HepG2 (cell line): ENCODE data around the gene INTS7. TPM values are rescaled to one million over a fixed set of nuclear protein-coding genes. Genes with fewer than 3 reads are reported as not detected.
A peak's percentile ranks its signal among the peaks of the same experiment; 100 is the strongest.

Source experiments
- FOSL2 ChIP-seq: sonication (generic); formaldehyde crosslinking; IDR thresholded peaks from 2 replicates; pipeline ENCODE4 v1.4.0; 2020; ENCODE audit warnings: missing genetic modification reagents
- FOXA3 ChIP-seq: IDR thresholded peaks from 2 replicates; pipeline ENCODE4 v1.6.1; 2016; ENCODE audit warnings: missing genetic modification reagents, missing compliant biosample characterization
- IRF2 ChIP-seq: IDR thresholded peaks from 2 replicates; pipeline ENCODE4 v1.6.1; 2018; ENCODE audit warnings: missing genetic modification reagents, missing compliant biosample characterization
- JUNB ChIP-seq: sonication (generic); formaldehyde crosslinking; IDR thresholded peaks from 2 replicates; pipeline ENCODE4 v1.8.0; 2022; ENCODE audit warnings: missing genetic modification reagents, mild to moderate bottlenecking, borderline replicate concordance
- KLF16 ChIP-seq, 2 experiments: sonication (generic) in 1 of 2; formaldehyde crosslinking in 1 of 2; IDR thresholded peaks; 2 replicates each; pipeline versions ENCODE4 v1.6.1 to v1.8.0; 2016 to 2023; ENCODE audit warnings: missing genetic modification reagents in 2 of 2, missing compliant biosample characterization in 1 of 2
- MAF1 ChIP-seq: sonication (generic); formaldehyde crosslinking; IDR thresholded peaks from 2 replicates; pipeline ENCODE4 v1.5.0; 2020; ENCODE audit warnings: missing genetic modification reagents, borderline replicate concordance
- SP4 ChIP-seq: sonication (generic); formaldehyde crosslinking; IDR thresholded peaks from 2 replicates; pipeline ENCODE4 v1.8.1; 2023; ENCODE audit warnings: mild to moderate bottlenecking, missing genetic modification reagents
- XBP1 ChIP-seq: sonication (generic); formaldehyde crosslinking; IDR thresholded peaks from 2 replicates; pipeline ENCODE4 v1.5.0; 2020; ENCODE audit warnings: missing genetic modification reagents
- ZNF251 ChIP-seq: sonication (generic); formaldehyde crosslinking; IDR thresholded peaks from 2 replicates; pipeline ENCODE4 v1.9.0; 2021; ENCODE audit warnings: mild to moderate bottlenecking, missing genetic modification reagents
- ZNF326 ChIP-seq: sonication (generic); formaldehyde crosslinking; IDR thresholded peaks from 2 replicates; pipeline ENCODE4 v1.4.0; 2020; ENCODE audit warnings: missing genetic modification reagents, borderline replicate concordance
- polyA plus RNA-seq, 8 experiments: library from polyadenylated mRNA; depleted of rRNA in 3 of 8; stranded (reverse) in 7 of 8; unstranded in 1 of 8; fragments of >200 nt; fragmentation: Illumina TruSeq in 4 of 8; extraction: Trizol in 4 of 8; gene quantifications; 2 replicates each; pipeline versions ENCODE4 v1.2.1 to v1.2.3, GENCODE V29; 2011 to 2016; ENCODE audit warnings: low read depth in 4 of 8, missing spikeins in 1 of 8, mixed read lengths in 1 of 8; ENCODE audit not compliant: insufficient read depth in 1 of 8
- total RNA-seq, 5 experiments: library from RNA; depleted of rRNA; stranded (reverse); fragments of >200 nt; fragmentation: Illumina TruSeq; extraction: Trizol; gene quantifications; 2 replicates each; pipeline ENCODE4 v1.2.3, GENCODE V29; 2016; ENCODE audit warnings: low read depth in 1 of 5
- TF ChIP-seq, protein P1 (sequence below): sonication (generic); formaldehyde crosslinking; IDR thresholded peaks from 2 replicates; pipeline ENCODE4 v1.4.0; 2020; ENCODE audit warnings: missing genetic modification reagents
- TF ChIP-seq, protein P2 (sequence below): sonication (generic); formaldehyde crosslinking; IDR thresholded peaks from 2 replicates; pipeline ENCODE4 v1.8.0; 2022; ENCODE audit warnings: missing genetic modification reagents, mild to moderate bottlenecking, borderline replicate concordance
- TF ChIP-seq, protein P3 (sequence below), 2 experiments: fragments of 450-650 bp in 1 of 2; sonication (generic) in 1 of 2; formaldehyde crosslinking; IDR thresholded peaks; 2 replicates each; pipeline versions ENCODE4 v1.5.0 to v1.8.0; 2020 to 2022; ENCODE audit warnings: mild to moderate bottlenecking in 1 of 2, missing genetic modification reagents in 1 of 2
- TF ChIP-seq, protein P4 (sequence below): sonication (generic); formaldehyde crosslinking; IDR thresholded peaks from 2 replicates; pipeline ENCODE4 v1.5.0; 2020; ENCODE audit warnings: missing genetic modification reagents, mild to moderate bottlenecking, borderline replicate concordance
- TF ChIP-seq, protein P5 (sequence below): sonication (generic); formaldehyde crosslinking; IDR thresholded peaks from 2 replicates; pipeline ENCODE4 v1.4.0; 2020; ENCODE audit warnings: missing genetic modification reagents
- TF ChIP-seq, protein P6 (sequence below): sonication (generic); formaldehyde crosslinking; IDR thresholded peaks from 2 replicates; pipeline ENCODE4 v1.5.1; 2020; ENCODE audit warnings: mild to moderate bottlenecking, missing genetic modification reagents, borderline replicate concordance

The INTS7 gene
- total and polyA plus RNA-seq, 2 of the 13 experiments (the other 11 are each of a cell fraction or from before 2014, with no cell fraction given), result 18.3 to 22.4 TPM

DNA sequence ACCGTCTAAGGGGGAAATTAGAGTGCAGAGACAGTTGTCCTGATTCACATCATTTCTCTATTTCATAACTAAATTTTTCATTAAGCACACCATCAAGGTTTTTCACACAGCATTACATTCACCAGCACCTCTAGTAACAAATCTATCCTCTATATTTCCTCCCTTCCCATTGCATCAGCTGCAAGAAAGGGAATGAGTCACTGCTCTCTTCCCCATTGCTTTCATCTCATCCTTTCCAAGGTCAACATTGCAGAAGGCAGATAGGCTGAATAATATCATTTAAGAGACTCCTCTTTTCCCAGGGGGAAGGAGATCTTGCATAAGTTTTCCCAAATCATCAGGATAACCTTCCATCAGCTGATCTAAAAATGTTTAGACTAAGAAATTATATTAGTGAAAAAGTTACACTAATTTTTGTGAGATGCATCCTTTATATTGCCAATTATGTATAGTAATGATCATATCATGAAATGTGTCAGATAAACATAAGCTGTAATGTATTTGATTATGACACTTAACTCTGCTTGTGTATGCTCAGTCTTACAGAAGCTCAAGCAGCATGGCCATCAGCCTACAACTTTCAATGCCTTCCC, 4.3 kb downstream of the INTS7 start (continued):
- TF ChIP-seq, protein P1, sequence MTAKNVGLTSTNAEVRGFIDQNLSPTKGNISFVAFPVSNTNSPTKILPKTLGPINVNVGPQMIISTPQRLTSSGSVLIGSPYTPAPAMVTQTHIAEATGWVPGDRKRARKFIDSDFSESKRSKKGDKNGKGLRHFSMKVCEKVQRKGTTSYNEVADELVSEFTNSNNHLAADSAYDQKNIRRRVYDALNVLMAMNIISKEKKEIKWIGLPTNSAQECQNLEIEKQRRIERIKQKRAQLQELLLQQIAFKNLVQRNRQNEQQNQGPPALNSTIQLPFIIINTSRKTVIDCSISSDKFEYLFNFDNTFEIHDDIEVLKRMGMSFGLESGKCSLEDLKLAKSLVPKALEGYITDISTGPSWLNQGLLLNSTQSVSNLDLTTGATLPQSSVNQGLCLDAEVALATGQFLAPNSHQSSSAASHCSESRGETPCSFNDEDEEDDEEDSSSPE (CRISPR knock-in tag), result no peak
- peak; percentile 72 for TF ChIP-seq FOXA3 (CRISPR knock-in tag)
- no peak for TF ChIP-seq XBP1 (CRISPR knock-in tag)
- TF ChIP-seq, protein P2, sequence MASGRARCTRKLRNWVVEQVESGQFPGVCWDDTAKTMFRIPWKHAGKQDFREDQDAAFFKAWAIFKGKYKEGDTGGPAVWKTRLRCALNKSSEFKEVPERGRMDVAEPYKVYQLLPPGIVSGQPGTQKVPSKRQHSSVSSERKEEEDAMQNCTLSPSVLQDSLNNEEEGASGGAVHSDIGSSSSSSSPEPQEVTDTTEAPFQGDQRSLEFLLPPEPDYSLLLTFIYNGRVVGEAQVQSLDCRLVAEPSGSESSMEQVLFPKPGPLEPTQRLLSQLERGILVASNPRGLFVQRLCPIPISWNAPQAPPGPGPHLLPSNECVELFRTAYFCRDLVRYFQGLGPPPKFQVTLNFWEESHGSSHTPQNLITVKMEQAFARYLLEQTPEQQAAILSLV, result no peak
- TF ChIP-seq, protein P3, sequence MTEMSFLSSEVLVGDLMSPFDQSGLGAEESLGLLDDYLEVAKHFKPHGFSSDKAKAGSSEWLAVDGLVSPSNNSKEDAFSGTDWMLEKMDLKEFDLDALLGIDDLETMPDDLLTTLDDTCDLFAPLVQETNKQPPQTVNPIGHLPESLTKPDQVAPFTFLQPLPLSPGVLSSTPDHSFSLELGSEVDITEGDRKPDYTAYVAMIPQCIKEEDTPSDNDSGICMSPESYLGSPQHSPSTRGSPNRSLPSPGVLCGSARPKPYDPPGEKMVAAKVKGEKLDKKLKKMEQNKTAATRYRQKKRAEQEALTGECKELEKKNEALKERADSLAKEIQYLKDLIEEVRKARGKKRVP (CRISPR knock-in tag; IDR thresholded peaks at IDR 0.05), result peak; percentile 80 to 99; a peak in 3 of 4 replicates
- TF ChIP-seq MAF1 (CRISPR knock-in tag), result no peak
- peak; percentile 99 for TF ChIP-seq FOSL2 (CRISPR knock-in tag)
- TF ChIP-seq ZNF251 (CRISPR knock-in tag), result no peak
- TF ChIP-seq, protein P4, sequence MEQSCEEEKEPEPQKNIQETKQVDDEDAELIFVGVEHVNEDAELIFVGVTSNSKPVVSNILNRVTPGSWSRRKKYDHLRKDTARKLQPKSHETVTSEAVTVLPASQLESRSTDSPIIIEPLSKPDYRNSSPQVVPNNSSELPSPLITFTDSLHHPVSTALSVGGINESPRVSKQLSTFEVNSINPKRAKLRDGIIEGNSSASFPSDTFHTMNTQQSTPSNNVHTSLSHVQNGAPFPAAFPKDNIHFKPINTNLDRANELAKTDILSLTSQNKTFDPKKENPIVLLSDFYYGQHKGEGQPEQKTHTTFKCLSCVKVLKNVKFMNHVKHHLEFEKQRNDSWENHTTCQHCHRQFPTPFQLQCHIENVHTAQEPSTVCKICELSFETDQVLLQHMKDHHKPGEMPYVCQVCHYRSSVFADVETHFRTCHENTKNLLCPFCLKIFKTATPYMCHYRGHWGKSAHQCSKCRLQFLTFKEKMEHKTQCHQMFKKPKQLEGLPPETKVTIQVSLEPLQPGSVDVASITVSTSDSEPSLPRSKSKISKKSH (CRISPR knock-in tag), result no peak
- TF ChIP-seq IRF2 (CRISPR knock-in tag), result 0 out of 2 replicates have a peak, but pooled peaks have one; percentile 38
- TF ChIP-seq KLF16 (CRISPR knock-in tag; IDR thresholded peaks at IDR 0.05), result peak in 1 of 2 experiments; percentile 84; a peak in 2 of 4 replicates
- TF ChIP-seq JUNB (CRISPR knock-in tag), result peak; percentile 84
- TF ChIP-seq, protein P5, sequence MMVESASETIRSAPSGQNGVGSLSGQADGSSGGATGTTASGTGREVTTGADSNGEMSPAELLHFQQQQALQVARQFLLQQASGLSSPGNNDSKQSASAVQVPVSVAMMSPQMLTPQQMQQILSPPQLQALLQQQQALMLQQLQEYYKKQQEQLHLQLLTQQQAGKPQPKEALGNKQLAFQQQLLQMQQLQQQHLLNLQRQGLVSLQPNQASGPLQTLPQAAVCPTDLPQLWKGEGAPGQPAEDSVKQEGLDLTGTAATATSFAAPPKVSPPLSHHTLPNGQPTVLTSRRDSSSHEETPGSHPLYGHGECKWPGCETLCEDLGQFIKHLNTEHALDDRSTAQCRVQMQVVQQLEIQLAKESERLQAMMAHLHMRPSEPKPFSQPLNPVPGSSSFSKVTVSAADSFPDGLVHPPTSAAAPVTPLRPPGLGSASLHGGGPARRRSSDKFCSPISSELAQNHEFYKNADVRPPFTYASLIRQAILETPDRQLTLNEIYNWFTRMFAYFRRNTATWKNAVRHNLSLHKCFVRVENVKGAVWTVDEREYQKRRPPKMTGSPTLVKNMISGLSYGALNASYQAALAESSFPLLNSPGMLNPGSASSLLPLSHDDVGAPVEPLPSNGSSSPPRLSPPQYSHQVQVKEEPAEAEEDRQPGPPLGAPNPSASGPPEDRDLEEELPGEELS (CRISPR knock-in tag), result no peak
- TF ChIP-seq ZNF326 (CRISPR knock-in tag), result no peak
- TF ChIP-seq SP4, result no peak
- TF ChIP-seq, protein P6, sequence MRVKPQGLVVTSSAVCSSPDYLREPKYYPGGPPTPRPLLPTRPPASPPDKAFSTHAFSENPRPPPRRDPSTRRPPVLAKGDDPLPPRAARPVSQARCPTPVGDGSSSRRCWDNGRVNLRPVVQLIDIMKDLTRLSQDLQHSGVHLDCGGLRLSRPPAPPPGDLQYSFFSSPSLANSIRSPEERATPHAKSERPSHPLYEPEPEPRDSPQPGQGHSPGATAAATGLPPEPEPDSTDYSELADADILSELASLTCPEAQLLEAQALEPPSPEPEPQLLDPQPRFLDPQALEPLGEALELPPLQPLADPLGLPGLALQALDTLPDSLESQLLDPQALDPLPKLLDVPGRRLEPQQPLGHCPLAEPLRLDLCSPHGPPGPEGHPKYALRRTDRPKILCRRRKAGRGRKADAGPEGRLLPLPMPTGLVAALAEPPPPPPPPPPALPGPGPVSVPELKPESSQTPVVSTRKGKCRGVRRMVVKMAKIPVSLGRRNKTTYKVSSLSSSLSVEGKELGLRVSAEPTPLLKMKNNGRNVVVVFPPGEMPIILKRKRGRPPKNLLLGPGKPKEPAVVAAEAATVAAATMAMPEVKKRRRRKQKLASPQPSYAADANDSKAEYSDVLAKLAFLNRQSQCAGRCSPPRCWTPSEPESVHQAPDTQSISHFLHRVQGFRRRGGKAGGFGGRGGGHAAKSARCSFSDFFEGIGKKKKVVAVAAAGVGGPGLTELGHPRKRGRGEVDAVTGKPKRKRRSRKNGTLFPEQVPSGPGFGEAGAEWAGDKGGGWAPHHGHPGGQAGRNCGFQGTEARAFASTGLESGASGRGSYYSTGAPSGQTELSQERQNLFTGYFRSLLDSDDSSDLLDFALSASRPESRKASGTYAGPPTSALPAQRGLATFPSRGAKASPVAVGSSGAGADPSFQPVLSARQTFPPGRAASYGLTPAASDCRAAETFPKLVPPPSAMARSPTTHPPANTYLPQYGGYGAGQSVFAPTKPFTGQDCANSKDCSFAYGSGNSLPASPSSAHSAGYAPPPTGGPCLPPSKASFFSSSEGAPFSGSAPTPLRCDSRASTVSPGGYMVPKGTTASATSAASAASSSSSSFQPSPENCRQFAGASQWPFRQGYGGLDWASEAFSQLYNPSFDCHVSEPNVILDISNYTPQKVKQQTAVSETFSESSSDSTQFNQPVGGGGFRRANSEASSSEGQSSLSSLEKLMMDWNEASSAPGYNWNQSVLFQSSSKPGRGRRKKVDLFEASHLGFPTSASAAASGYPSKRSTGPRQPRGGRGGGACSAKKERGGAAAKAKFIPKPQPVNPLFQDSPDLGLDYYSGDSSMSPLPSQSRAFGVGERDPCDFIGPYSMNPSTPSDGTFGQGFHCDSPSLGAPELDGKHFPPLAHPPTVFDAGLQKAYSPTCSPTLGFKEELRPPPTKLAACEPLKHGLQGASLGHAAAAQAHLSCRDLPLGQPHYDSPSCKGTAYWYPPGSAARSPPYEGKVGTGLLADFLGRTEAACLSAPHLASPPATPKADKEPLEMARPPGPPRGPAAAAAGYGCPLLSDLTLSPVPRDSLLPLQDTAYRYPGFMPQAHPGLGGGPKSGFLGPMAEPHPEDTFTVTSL (CRISPR knock-in tag), result 0 out of 2 replicates have a peak, but pooled peaks have one; percentile 41
